ENCODE measurements around the gene CDHR1.

The CDHR1 gene

GRCh38 chr10:84212014-84212413, 17.7 kb downstream of the CDHR1 start:
- TF ChIP-seq CTCF (IDR thresholded peaks at IDR 0.05; ENCODE audit: low read depth, low read length), result no peak
- H3K4me3 ChIP-seq (ENCODE audit: low read depth, low read length), result no peak overlapping the region

- no peak for TF ChIP-seq CTCF (IDR thresholded peaks at IDR 0.05; ENCODE audit: low read depth, low read length)
- H3K4me3 ChIP-seq (ENCODE audit: low read depth, low read length), result no peak overlapping the region
Observed at GRCh38 chr10:84213076-84213475, 18.7 kb downstream of the CDHR1 start.

GRCh38 chr10:84214046-84214572, 19.8 kb downstream of the CDHR1 start:
- H3K4me3 ChIP-seq (ENCODE audit: low read depth, low read length), result no peak overlapping the region
- no peak for TF ChIP-seq CTCF (IDR thresholded peaks at IDR 0.05; ENCODE audit: low read depth, low read length)

- no peak overlapping the region for H3K4me3 ChIP-seq (ENCODE audit: low read depth, low read length)
- TF ChIP-seq CTCF (IDR thresholded peaks at IDR 0.05; ENCODE audit: low read depth, low read length), result peak; percentile 42; the same call in 1 of the 2 replicates
Observed at GRCh38 chr10:84214612-84215235, 20.4 kb downstream of the CDHR1 start.

- no peak overlapping the region for H3K4me3 ChIP-seq (ENCODE audit: low read depth, low read length)
- TF ChIP-seq CTCF (IDR thresholded peaks at IDR 0.05; ENCODE audit: low read depth, low read length), result no peak
Observed at GRCh38 chr10:84216834-84217233, 22.5 kb downstream of the CDHR1 start.

GRCh38 chr10:84217746-84218145, 23.4 kb downstream of the CDHR1 start:
- no peak overlapping the region for H3K4me3 ChIP-seq (ENCODE audit: low read depth, low read length)
- no peak for TF ChIP-seq CTCF (IDR thresholded peaks at IDR 0.05; ENCODE audit: low read depth, low read length)

- TF ChIP-seq CTCF (IDR thresholded peaks at IDR 0.05; ENCODE audit: low read depth, low read length), result no peak
- H3K4me3 ChIP-seq (ENCODE audit: low read depth, low read length), result no peak overlapping the region
Observed at GRCh38 chr10:84221916-84222315, 27.6 kb downstream of the CDHR1 start.
